Liver (tissue), 9 donors: ENCODE data around the gene MATN4. TPM values are rescaled to one million over a fixed set of nuclear protein-coding genes. Genes with fewer than 3 reads are reported as not detected.

ENCODE experiments used
- DNase-seq: peaks from one replicate; pipeline ENCODE4 v3.0.0-alpha.2; 2017; ENCODE audit warnings: low spot score
- H3K27ac ChIP-seq, 2 donors: one replicate each; pipeline ENCODE4 v1.7.0; 2013; ENCODE audit warnings: inconsistent platforms in 2 of 2, low read length in 2 of 2, control low read depth in 1 of 2, low read depth in 1 of 2, mild to moderate bottlenecking in 1 of 2
- H3K27me3 ChIP-seq, 4 donors: one replicate each; pipeline versions ENCODE4 v1.6.1 to v1.7.0; 2013; ENCODE audit warnings: low read length in 3 of 4, inconsistent platforms in 1 of 4, mild to moderate bottlenecking in 1 of 4, moderate library complexity in 1 of 4; ENCODE audit not compliant: control insufficient read depth in 4 of 4, insufficient read depth in 4 of 4
- H3K36me3 ChIP-seq, 4 donors: one replicate each; pipeline versions ENCODE4 v1.6.1 to v1.7.0; 2013; ENCODE audit warnings: low read length in 3 of 4, mild to moderate bottlenecking in 3 of 4, low read depth in 1 of 4, moderate library complexity in 1 of 4; ENCODE audit not compliant: control insufficient read depth in 4 of 4, insufficient read depth in 3 of 4
- H3K4me1 ChIP-seq, 4 donors: one replicate each; pipeline versions ENCODE4 v1.6.1 to v1.7.0; 2013; ENCODE audit warnings: low read length in 3 of 4, mild to moderate bottlenecking in 3 of 4, moderate library complexity in 1 of 4; ENCODE audit not compliant: control insufficient read depth in 4 of 4, insufficient read depth in 4 of 4
- H3K4me3 ChIP-seq, 3 donors: one replicate each; pipeline versions ENCODE4 v1.6.1 to v1.7.0; 2013; ENCODE audit warnings: low read length in 3 of 3, control low read depth in 1 of 3, low read depth in 1 of 3, mild to moderate bottlenecking in 1 of 3
- H3K9ac ChIP-seq, 2 donors: one replicate each; pipeline ENCODE4 v1.7.0; 2013; ENCODE audit warnings: low read length in 2 of 2, mild to moderate bottlenecking in 2 of 2, moderate library complexity in 2 of 2, control low read depth in 1 of 2, low read depth in 1 of 2
- H3K9me3 ChIP-seq, 4 donors: one replicate each; pipeline versions ENCODE4 v1.6.1 to v1.7.0; 2013; ENCODE audit warnings: low read length in 3 of 4; ENCODE audit not compliant: control insufficient read depth in 4 of 4
- FOXA1 ChIP-seq: IDR thresholded peaks from 2 replicates; pipeline ENCODE4 v1.6.1; 2016; ENCODE audit warnings: antibody characterized with exemption
- FOXA2 ChIP-seq: IDR thresholded peaks from 2 replicates; pipeline ENCODE4 v1.6.1; 2016; ENCODE audit warnings: antibody characterized with exemption
- GABPA ChIP-seq, 2 donors: IDR thresholded peaks in 1 of 2; conservative IDR thresholded peaks in 1 of 2; 2 replicates each; pipeline ENCODE4 v1.6.1; 2016; ENCODE audit warnings: antibody characterized with exemption in 2 of 2, mild to moderate bottlenecking in 1 of 2, moderate library complexity in 1 of 2
- HNF4A ChIP-seq, 2 donors: conservative IDR thresholded peaks; 2 replicates each; pipeline ENCODE4 v1.6.1; 2016; ENCODE audit warnings: antibody characterized with exemption in 2 of 2, mild to moderate bottlenecking in 2 of 2
- HNF4G ChIP-seq: IDR thresholded peaks from 2 replicates; pipeline ENCODE4 v1.6.1; 2016; ENCODE audit warnings: antibody characterized with exemption
- RAD21 ChIP-seq, 2 donors: IDR thresholded peaks; 2 replicates each; pipeline ENCODE4 v1.6.1; 2016; ENCODE audit warnings: antibody characterized with exemption in 2 of 2, mild to moderate bottlenecking in 2 of 2
- TAF1 ChIP-seq: conservative IDR thresholded peaks from 2 replicates; pipeline ENCODE4 v1.6.1; 2016; ENCODE audit warnings: antibody characterized with exemption, mild to moderate bottlenecking
- YY1 ChIP-seq: IDR thresholded peaks from 2 replicates; pipeline ENCODE4 v1.6.1; 2016; ENCODE audit warnings: antibody characterized with exemption, mild to moderate bottlenecking
- WGBS: extraction: QIAGEN DNeasy Blood & Tissue Kit; methylation state at CpG from one replicate; pipeline ENCODE4 v1.1.7; 2013; 5-methylcytosine and 5-hydroxymethylcytosine counted together
- polyA plus RNA-seq, 2 donors: library from polyadenylated mRNA; stranded (reverse) in 1 of 2; unstranded in 1 of 2; fragments of 200-250 nt in 1 of 2; fragments of >200 nt in 1 of 2; fragmentation: Nextera tagmentation in 1 of 2; extraction: Ambion mirVana in 1 of 2; gene quantifications; one replicate each; pipeline versions ENCODE4 v1.2.1 to v1.2.3, GENCODE V29; 2013 to 2015
- total RNA-seq, 2 donors: library from RNA; depleted of rRNA; stranded (reverse); fragments of >200 nt; gene quantifications; one replicate each; pipeline ENCODE4 v1.2.3, GENCODE V29; 2014
- TF ChIP-seq, protein P1 (sequence below): IDR thresholded peaks from 2 replicates; pipeline ENCODE4 v1.6.1; 2016; ENCODE audit warnings: antibody characterized with exemption
- TF ChIP-seq, protein P2 (sequence below): IDR thresholded peaks from 2 replicates; pipeline ENCODE4 v1.6.1; 2016; ENCODE audit warnings: antibody characterized with exemption
- TF ChIP-seq, protein P3 (sequence below): fragments of 150-350 bp; IDR thresholded peaks from 2 replicates; pipeline ENCODE4 v1.5.1; 2017; ENCODE audit warnings: improper control_type of control experiment, low read depth, low read length; ENCODE audit not compliant: missing input control
- TF ChIP-seq, protein P4 (sequence below): IDR thresholded peaks from 2 replicates; pipeline ENCODE4 v1.6.1; 2016; ENCODE audit warnings: antibody characterized with exemption, mild to moderate bottlenecking
- TF ChIP-seq, protein P5 (sequence below): IDR thresholded peaks from 2 replicates; pipeline ENCODE4 v1.6.1; 2016; ENCODE audit warnings: antibody characterized with exemption
- donor health status: healthy.
- donor health status: healthy.
- donor health status: healthy.
- donor health status: healthy.
- donor health status: healthy.

MATN4 gene
- total and polyA plus RNA-seq, 4 donors = 0.05 TPM; not detected in 3

DNA sequence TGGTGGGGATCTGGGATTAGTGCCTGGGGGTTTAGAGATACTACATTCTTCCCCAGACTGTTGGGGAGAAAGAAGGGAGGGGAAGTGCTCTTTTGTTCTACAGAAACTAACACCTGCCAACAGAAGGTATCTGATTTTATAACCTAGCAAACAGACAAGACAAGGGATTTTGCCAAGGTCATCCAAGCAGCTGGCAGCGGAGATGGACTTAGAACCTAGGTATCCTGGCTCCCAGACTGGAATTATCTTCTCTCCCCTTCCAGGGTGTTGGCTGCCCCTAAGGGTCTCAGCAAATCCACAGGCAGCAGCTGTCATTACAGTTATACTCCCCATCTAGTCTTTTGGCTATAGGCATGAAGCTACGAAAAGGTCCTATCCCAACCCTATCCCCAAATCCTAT, 31.7 kb upstream of the MATN4 start:
- peaks cover 2 to 24% (median 8%) of the 10 kb centered on the region in 4 donors for H3K36me3 ChIP-seq
- H3K4me1 ChIP-seq = peaks cover 23 to 82% (median 53%) of the 10 kb centered on the region in 4 donors
- H3K9ac ChIP-seq = peak overlapping the region; percentile 14 to 56
- WGBS = 63% methylated on average over 2 of the region's 2 CpGs
- TF ChIP-seq FOXA2 = no peak
- TF ChIP-seq, protein P1, sequence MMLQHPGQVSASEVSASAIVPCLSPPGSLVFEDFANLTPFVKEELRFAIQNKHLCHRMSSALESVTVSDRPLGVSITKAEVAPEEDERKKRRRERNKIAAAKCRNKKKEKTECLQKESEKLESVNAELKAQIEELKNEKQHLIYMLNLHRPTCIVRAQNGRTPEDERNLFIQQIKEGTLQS = no peak
- TF ChIP-seq, protein P2, sequence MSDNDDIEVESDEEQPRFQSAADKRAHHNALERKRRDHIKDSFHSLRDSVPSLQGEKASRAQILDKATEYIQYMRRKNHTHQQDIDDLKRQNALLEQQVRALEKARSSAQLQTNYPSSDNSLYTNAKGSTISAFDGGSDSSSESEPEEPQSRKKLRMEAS = no peak
- TF ChIP-seq, protein P3, sequence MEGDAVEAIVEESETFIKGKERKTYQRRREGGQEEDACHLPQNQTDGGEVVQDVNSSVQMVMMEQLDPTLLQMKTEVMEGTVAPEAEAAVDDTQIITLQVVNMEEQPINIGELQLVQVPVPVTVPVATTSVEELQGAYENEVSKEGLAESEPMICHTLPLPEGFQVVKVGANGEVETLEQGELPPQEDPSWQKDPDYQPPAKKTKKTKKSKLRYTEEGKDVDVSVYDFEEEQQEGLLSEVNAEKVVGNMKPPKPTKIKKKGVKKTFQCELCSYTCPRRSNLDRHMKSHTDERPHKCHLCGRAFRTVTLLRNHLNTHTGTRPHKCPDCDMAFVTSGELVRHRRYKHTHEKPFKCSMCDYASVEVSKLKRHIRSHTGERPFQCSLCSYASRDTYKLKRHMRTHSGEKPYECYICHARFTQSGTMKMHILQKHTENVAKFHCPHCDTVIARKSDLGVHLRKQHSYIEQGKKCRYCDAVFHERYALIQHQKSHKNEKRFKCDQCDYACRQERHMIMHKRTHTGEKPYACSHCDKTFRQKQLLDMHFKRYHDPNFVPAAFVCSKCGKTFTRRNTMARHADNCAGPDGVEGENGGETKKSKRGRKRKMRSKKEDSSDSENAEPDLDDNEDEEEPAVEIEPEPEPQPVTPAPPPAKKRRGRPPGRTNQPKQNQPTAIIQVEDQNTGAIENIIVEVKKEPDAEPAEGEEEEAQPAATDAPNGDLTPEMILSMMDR = no peak
- no peak for TF ChIP-seq GABPA (IDR thresholded peaks at IDR 0.05 in 1 of 2, conservative IDR thresholded peaks at IDR 0.05 in 1 of 2)
- peak; percentile 64 to 88 for TF ChIP-seq HNF4A (conservative IDR thresholded peaks at IDR 0.05)
- TF ChIP-seq TAF1 = no peak
- peak; percentile 40 for TF ChIP-seq HNF4G
- TF ChIP-seq RAD21 (IDR thresholded peaks at IDR 0.05) = no peak
- TF ChIP-seq, protein P4, sequence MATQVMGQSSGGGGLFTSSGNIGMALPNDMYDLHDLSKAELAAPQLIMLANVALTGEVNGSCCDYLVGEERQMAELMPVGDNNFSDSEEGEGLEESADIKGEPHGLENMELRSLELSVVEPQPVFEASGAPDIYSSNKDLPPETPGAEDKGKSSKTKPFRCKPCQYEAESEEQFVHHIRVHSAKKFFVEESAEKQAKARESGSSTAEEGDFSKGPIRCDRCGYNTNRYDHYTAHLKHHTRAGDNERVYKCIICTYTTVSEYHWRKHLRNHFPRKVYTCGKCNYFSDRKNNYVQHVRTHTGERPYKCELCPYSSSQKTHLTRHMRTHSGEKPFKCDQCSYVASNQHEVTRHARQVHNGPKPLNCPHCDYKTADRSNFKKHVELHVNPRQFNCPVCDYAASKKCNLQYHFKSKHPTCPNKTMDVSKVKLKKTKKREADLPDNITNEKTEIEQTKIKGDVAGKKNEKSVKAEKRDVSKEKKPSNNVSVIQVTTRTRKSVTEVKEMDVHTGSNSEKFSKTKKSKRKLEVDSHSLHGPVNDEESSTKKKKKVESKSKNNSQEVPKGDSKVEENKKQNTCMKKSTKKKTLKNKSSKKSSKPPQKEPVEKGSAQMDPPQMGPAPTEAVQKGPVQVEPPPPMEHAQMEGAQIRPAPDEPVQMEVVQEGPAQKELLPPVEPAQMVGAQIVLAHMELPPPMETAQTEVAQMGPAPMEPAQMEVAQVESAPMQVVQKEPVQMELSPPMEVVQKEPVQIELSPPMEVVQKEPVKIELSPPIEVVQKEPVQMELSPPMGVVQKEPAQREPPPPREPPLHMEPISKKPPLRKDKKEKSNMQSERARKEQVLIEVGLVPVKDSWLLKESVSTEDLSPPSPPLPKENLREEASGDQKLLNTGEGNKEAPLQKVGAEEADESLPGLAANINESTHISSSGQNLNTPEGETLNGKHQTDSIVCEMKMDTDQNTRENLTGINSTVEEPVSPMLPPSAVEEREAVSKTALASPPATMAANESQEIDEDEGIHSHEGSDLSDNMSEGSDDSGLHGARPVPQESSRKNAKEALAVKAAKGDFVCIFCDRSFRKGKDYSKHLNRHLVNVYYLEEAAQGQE = no peak
- TF ChIP-seq, protein P5, sequence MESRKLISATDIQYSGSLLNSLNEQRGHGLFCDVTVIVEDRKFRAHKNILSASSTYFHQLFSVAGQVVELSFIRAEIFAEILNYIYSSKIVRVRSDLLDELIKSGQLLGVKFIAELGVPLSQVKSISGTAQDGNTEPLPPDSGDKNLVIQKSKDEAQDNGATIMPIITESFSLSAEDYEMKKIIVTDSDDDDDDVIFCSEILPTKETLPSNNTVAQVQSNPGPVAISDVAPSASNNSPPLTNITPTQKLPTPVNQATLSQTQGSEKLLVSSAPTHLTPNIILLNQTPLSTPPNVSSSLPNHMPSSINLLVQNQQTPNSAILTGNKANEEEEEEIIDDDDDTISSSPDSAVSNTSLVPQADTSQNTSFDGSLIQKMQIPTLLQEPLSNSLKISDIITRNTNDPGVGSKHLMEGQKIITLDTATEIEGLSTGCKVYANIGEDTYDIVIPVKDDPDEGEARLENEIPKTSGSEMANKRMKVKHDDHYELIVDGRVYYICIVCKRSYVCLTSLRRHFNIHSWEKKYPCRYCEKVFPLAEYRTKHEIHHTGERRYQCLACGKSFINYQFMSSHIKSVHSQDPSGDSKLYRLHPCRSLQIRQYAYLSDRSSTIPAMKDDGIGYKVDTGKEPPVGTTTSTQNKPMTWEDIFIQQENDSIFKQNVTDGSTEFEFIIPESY = no peak
- H3K4me3 ChIP-seq = peak overlapping the region in 1 of 3 donors; percentile 9
- peak overlapping the region; percentile 81 to 97 for H3K27ac ChIP-seq
- H3K27me3 ChIP-seq = no peaks in the 10 kb centered on the region
- H3K9me3 ChIP-seq = no peaks in the 10 kb centered on the region
- no peak for DNase-seq

DNA sequence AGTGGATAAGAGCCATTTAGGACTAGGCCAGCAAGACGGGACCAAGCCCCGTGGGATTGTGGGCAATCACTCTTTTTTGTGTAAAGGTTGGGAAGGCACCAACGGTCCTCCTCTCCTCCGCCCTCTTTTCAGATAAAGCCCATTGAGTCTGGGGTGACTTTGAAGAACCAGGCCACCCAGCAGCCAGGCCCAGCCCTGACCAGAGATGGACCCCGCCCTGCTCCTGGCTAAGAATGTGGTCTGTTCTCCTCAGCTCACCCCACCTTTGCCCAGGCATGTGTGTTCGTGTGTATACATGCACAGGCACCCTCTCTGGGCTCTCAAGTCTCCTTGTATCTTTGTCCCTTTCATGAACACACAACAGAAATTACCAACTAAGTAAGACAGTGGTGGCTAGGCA, 31.0 kb upstream of the MATN4 start:
- Histone ChIP-seq H3K27ac (peak overlapping the region; percentile 81 to 97), H3K27me3 (no peaks in the 10 kb centered on the region), H3K36me3 (peaks cover 2 to 29% (median 10%) of the 10 kb centered on the region in 4 donors), H3K4me1 (peaks cover 23 to 76% (median 53%) of the 10 kb centered on the region in 4 donors), H3K4me3 (no peak overlapping the region), H3K9me3 (no peaks in the 10 kb centered on the region), H3K9ac (peak overlapping the region; percentile 48 to 69)
- no peak for TF ChIP-seq YY1
- TF ChIP-seq, protein P4 = no peak
- no peak for TF ChIP-seq FOXA1
- no peak for DNase-seq
- WGBS = 58% methylated on average over 6 of the region's 6 CpGs
